Measurements from ENCODE around the gene STAU1. TPM values are rescaled to one million over a fixed set of nuclear protein-coding genes. Genes with fewer than 3 reads are reported as not detected.

The STAU1 gene
- total and polyA plus RNA-seq, 10 of the 15 experiments (the other 5 are each of a cell fraction or from before 2014, with no cell fraction given), result 13.9 to 66.2 (median 45.6) TPM

- 77% methylated on average over 4 of the region's 5 CpGs for WGBS (ENCODE audit: insufficient coverage, insufficient replicate concordance, low lambda C conversion rate, missing lambda C conversion rate)
- no TSS peak for BruUV-seq (replicated peaks)
- CTCF ChIA-PET, result interaction anchor here (1.0 to 1.6 kb wide), 3 partner anchors 13 to 71 kb away, joined by 3 to 8 read pairs (median 7); no protein-coding TSS in a partner anchor
These were observed 41.5 kb downstream of the STAU1 start for GRCh38 chr20:49146442-49147225.

More at GRCh38 chr20:49146442-49147225, 41.5 kb downstream of the STAU1 start:
- Histone ChIP-seq H3K9ac (ENCODE audit: control insufficient read depth, insufficient read depth, low read length) (no peak overlapping the region), H3K36me3 (ENCODE audit: control insufficient read depth in 2 of 2, insufficient read depth in 2 of 2, low read length in 1 of 2) (peaks cover 21 to 29% of the 10 kb centered on the region in 2 experiments), H3K9me3 (replicated peaks; ENCODE audit: control insufficient read depth, insufficient read depth, low read length) (no peaks in the 10 kb centered on the region), H3K4me1 (ENCODE audit: control insufficient read depth, insufficient read depth, low read length) (no peaks in the 10 kb centered on the region), H3K4me2 (ENCODE audit: control insufficient read depth, insufficient read depth) (no peak overlapping the region), H3K79me2 (ENCODE audit: control insufficient read depth, insufficient read depth, low read length) (0 out of 2 replicates have a peak, but pooled peaks cover 3% of the 10 kb centered on the region), H3K27ac (ENCODE audit: control insufficient read depth, insufficient read depth) (no peak overlapping the region), H3K27me3 (replicated peaks in 1 of 2; ENCODE audit: control insufficient read depth in 2 of 2, insufficient read depth in 2 of 2, low read length in 1 of 2) (no peaks in the 10 kb centered on the region), H3K4me3 (no peak overlapping the region), H2AFZ (ENCODE audit: control insufficient read depth, low read depth, low read length) (no peak overlapping the region), H4K20me1 (ENCODE audit: control insufficient read depth, insufficient read depth) (no peaks in the 10 kb centered on the region)
- SMC1A ChIA-PET (ENCODE audit: uncharacterized antibody, unreplicated experiment), result interaction anchor here (0.6 to 2.2 kb wide), 3 partner anchors 13 to 128 kb away, joined by 3 to 6 read pairs (median 3); partner anchors contain the start of gene DDX27
- RAD21 ChIA-PET (ENCODE audit: unreplicated experiment), result interaction anchor here (0.6 to 0.9 kb wide), 2 partner anchors 31 to 35 kb away, joined by 3 read pairs; no protein-coding TSS in a partner anchor
- in situ Hi-C loops (cut with MboI), result no loop called here
- no peak for ATAC-seq
- no peak for FAIRE-seq
- intact Hi-C loops (cut with micrococcal nuclease; ENCODE audit: unreplicated experiment), result no loop called here
- POLR2A ChIA-PET, result interaction anchor here (1.1 to 1.2 kb wide), 2 partner anchors 33 to 56 kb away, joined by 3 read pairs; no protein-coding TSS in a partner anchor
- DNase-seq (ENCODE audit: low read depth, low spot score), result no peak
- no peak for TF ChIP-seq FOXK2 (IDR thresholded peaks at IDR 0.05)
- TF ChIP-seq ELK1 (IDR thresholded peaks at IDR 0.05; ENCODE audit: low read depth, low read length), result no peak
- no peak for TF ChIP-seq CHD1 (IDR thresholded peaks at IDR 0.05; ENCODE audit: low read depth, low read length)
- TF ChIP-seq SREBF2 (IDR thresholded peaks at IDR 0.05; ENCODE audit: low read length), result no peak
- TF ChIP-seq TAF1 (IDR thresholded peaks at IDR 0.05; ENCODE audit: borderline replicate concordance, low read depth, low read length), result no peak
- TF ChIP-seq WRNIP1 (IDR thresholded peaks at IDR 0.05; ENCODE audit: borderline replicate concordance, low read depth, low read length), result no peak
- no peak for TF ChIP-seq NR2C1 (IDR thresholded peaks at IDR 0.05)
- no peak for TF ChIP-seq POLR2A (IDR thresholded peaks at IDR 0.05; ENCODE audit: low read depth, low read length)
- no peak for TF ChIP-seq MEF2A (IDR thresholded peaks at IDR 0.05; ENCODE audit: insufficient read depth, low read depth, low read length)
- no peak for TF ChIP-seq ZNF384 (IDR thresholded peaks at IDR 0.05; ENCODE audit: borderline replicate concordance, low read depth, low read length)
- no peak for TF ChIP-seq BRCA1 (IDR thresholded peaks at IDR 0.05; ENCODE audit: low read depth, low read length)
